ENCODE results near the gene KIAA2012.
"Not testable (repeated sequence)": the region's sequence is repeated elsewhere in the genome, so short reads cannot be mapped to it uniquely, and the experiment has no call there.

Gene KIAA2012

DNA sequence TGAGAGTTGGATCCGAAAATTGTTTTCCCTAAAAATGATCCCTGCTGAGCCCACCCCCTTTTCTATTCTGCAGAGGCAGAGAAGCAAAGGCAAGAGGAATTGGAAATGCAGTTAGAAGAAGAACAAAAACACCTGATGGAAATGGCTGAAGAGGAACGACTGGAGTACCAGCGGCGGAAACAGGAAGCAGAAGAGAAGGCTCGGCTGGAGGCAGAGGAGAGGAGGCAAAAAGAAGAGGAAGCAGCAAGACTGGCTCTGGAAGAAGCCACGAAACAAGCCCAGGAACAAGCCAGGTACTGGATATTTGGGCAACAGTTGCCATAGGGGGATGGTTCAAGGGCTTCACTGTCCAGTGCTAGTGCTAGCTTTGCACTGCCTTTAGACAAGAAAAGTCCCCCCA is 123.7 kb downstream of the KIAA2012 start:
- DNase-seq (ENCODE audit: low spot score): no peak

DNA sequence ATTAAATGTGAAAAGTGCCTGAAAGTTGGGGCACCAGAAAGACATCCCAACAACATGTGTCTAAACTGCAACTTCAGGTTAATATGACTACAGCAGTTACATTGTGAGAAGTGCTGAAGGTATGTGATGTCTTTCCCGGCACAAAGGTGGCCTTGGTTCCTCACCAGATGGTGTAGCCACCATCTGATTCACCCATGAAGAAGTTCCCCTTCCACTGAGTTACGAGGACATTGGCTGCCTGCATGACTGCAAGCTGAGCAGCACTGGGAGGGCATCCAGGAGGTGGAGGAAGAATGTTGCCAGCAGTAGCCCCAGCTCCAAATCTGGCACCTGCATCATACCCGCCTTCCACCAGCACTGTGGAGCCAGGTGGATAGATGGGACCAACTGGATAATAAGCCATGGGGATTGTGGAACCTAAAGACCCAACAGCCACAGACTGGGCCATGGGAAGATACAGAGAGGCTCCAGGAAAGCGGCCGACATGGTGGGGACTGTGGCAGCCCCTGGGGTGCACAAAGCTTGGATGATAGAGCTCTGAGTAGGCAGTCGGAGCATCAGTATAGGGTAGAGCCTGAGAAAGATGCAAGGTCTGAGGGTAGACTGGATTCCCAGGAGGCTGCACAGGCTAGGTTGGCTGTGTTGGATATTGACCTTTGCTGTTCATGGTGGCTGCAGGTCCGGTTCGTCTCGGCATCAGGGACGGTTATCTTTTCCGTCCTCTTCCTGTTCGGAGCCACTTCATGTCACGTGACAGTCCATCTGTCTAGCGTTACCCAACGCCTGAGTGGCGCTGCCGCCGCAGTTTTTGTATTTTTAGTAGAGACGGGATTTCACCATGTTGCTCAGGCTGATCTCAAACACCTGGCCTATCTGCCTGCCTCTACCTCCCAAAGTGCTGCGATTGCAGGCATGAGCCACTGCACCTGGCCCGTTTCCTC is 128.4 kb downstream of the KIAA2012 start:
- no peak for DNase-seq (ENCODE audit: low spot score)

DNA sequence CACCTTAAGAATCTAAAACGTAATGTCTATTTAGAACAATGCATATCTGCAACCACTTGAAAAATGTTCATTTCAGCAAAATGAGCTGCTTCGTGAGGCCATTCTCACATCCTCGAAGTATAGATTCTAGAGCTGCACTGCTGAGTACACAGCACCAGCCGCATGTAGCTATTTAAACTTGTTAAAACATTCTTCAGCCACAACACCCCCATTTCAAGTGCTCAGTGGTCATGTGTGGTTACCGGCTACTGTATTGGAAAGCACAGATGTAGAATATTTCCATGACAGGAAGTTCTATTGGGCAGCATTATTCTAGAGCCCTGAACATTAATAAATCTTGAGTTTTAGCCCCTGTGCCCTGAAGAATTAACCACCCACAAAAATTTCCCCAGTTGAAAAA is 130.3 kb downstream of the KIAA2012 start:
- DNase-seq (ENCODE audit: low spot score): no peak

DNA sequence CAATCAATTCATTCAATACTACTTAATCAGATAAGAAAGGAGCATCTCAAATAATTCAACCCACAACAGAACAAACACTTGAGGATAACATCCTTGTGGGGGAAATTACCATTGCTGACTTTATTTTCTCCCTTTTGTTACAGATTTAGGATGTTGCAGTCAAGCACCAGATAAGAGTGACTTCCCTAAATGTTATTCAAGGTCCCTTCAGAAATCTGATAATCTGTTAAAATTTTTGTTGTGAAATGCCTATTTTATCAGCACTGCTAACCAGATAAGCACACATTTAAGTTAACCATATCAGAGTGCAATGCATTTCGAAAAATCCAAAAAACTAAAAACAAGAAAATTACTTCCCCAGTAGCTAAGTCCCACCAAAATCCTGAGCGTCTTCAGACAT is 131.8 kb downstream of the KIAA2012 start:
- no peak for DNase-seq (ENCODE audit: low spot score)

DNA sequence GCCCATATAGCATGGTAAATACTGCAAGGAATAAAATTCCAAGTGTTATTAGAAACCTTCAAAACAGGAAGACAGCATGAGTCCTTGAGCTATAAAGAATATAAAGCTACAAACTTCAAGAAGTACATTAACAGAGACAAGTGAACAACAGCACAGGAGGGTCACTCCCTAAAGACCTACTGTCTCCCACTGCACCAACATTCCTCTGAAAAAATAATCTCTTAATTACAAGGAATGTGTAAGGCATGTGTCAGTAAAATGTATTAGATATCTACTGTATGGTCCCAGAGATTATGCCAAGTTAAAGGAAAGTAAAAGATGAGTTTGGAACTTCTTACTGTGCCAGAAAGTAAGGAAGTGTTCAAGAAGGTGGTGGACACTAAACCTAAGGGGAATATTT is 135.5 kb downstream of the KIAA2012 start:
- no peak for DNase-seq (ENCODE audit: low spot score)

DNA sequence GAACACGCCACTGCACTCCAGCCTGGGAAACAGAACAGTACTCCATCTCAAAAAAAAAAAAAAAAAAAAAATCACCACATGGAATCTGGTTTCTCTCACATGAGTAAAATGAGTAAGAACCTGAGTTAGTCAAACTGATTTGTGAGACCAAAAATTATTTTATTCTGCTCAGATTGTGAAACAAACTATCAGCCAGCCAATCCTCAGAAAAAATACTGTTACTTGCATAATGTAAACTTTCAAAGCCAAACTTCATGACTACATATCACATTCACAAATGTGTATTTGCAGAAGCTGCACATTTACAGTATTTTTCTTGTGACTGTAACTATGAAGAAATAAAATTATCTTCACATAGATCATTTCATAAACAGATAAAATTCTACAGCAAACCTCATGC is 142.1 kb downstream of the KIAA2012 start:
- DNase-seq (ENCODE audit: low spot score): no peak

DNA sequence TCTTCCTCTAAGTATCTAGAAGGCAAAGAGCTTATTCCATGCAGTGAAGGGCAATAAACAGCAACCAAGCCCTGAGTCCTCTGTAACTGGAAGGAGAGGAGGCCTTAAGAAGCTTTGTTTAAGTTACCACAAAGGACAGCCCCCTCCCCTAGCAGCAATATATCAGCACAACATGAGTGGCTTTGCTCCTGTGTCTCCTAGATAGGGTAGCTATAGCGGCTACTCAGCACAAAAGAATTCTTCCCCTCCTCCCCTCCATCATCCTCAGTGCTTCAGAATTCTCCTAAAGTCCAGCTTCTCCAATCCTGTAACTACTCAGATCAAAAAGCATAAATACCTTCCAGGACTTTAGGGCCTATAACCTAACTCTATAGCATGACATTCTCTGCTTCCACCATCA is 148.8 kb downstream of the KIAA2012 start:
- DNase-seq (ENCODE audit: low spot score): no peak

DNA sequence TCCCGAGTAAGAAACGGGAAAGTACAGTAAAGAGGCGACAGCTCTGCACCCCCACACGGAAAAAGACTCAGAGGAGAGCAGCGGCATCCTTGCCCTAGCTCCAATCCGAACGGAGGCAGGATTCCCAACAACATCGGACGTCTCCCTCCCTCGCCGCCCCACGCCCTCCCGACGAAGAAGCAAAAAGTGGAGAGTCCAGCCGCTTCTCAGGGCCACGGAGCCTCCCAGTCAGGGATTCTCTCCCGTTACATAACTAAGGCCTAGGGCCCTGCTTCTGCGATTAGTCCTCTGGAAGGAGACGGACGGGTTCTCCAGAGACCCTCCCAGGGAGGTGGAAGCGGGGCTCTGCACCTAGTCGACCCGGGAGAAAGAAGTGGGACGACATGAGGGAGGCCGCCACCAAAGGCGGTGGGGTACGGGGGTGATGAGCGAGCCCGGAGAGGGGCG is 164.8 kb downstream of the KIAA2012 start:
- peak; percentile 46 for DNase-seq (ENCODE audit: low spot score)

DNA sequence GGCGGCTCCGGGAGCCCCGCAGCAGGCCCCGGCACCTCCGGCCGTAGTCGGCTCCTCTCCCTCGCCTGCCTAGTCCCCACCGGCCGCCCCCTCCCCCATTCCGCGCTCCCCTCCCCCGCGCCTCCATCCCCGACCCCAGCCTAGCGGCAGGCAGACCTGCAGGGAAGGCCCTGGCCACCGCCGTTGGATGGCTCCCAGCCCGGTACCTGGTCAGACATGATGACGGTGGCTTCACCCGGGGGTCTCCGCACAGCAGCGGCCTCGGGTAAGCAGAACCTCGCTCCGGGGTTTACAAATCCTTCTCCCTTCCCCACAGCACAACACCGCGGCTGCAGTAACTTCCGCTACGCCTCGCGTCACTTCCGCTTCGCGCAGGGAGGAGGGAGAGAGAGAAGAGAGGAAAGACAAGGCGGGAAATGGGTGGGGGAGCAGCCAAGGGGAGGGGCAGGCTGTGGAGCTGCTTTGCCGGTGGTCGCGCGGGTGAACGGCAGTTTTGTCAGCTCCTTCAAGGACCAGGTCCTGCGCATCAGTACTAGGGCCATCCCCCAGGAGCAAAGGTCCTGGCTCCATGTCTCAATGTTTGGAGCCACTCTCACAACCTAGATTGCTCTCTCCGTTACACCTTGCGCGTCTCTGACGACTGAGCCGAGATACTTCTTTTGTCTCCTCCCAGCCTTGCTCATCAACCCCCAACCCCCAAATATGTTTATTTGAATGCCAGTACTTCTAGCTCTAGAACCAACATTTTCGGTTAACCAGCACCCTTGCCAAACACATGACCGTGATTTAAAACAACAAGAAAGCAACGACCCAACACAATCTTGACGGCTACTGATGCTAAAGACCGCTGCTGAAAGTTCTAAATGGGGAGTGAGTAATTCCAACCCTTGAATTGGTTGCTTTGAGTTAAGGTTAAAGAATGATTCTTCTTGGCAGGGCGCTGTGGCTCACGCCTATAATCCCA is 165.5 kb downstream of the KIAA2012 start, which contains the start of gene SUMO1:
Gene SUMO1 (minus strand): TSS at position 364 of the 964 bp plus-strand sequence. CDS start 146 bp downstream, at position 218.
- peak; percentile 89 for DNase-seq (ENCODE audit: low spot score)

DNA sequence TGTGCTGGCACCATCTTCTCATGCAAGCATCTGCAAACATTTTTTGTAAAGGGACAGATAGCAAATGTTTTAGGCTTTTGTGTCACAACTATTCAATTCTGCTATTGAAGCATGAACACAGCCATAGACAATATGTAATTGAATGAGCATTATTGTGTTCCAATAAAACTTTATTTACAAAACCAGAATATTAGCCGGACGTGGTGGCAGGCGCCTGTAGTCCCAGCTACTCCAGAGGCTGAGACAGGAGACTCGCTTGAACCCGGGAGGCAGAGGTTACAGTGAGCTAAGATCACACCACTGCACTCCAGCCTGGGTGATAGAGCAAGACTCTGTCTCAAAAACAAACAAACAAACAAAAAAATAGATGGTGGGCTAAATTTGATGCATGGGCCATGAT is 174.7 kb downstream of the KIAA2012 start:
- DNase-seq (ENCODE audit: low spot score): not testable (repeated sequence)

DNA sequence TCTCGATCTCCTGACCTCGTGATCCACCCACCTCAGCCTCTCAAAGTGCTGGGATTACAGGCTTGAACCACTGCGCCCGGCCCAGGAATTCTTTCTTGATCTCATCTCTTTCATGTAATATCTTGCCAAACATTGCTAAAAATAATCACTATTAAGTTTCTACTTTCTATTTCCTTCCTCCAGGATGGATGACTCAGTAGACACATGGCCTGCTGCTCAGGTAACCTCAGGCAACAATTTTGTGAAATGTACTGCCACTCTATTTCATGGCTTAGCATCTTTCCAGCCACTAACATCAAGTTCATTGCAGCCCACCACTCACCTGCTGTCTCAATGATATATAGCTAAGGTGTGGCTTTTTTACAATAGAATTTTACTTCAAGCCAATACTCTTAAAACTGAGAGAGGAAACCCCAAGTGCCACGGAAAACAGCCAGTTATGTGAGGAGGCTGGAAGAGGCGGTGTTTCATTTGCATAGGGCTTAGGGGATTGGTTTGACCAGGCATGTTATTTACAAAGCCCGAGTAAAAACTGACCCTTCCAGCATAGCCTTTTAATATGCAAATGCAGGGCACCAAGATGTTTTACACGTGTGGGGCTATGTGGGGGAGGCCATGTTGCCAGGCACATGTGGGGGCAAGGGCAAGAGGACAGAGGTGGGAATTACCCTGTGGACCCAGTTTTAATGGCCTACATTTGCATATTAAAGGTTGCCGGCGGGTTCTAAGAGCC is 176.6 kb downstream of the KIAA2012 start:
- DNase-seq (ENCODE audit: low spot score): no peak

DNA sequence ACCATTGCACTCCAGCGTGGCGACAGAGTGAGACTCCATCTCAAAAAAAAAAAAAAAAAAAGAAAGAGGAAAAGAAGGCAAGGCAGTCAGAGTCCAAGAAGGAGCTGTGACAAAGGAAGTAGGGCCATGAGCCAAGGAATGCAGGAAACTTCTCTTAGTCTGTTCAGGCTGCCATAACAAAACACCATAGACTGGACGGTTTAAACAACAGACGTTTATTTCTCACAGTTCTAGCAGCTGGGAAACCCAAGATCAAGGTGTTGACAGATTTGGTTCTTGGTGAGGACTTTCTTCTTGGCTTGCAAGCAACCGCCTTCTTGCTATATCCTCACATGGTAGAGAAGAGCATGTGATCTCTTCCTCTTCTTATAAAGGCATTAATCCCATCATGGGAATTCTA is 178.4 kb downstream of the KIAA2012 start:
- no peak for DNase-seq (ENCODE audit: low spot score)

Measured in germinal center (tissue), 1 donor.